ENCODE measurements around the gene ATF6. TPM values are rescaled to one million over a fixed set of nuclear protein-coding genes. Genes with fewer than 3 reads are reported as not detected.
A peak's percentile ranks its signal among the peaks of the same experiment; 100 is the strongest.

ATF6 gene
- total RNA-seq, 4 donors from 2014 or later, result 26.1 to 35.4 (median 32.3) TPM

GRCh38 chr1:162009501-162010174 is 243.5 kb downstream of the ATF6 start:
- TF ChIP-seq POLR2A (IDR thresholded peaks at IDR 0.05) (no peak), EP300 (IDR thresholded peaks at IDR 0.05) (no peak)
- TF ChIP-seq, protein P1, sequence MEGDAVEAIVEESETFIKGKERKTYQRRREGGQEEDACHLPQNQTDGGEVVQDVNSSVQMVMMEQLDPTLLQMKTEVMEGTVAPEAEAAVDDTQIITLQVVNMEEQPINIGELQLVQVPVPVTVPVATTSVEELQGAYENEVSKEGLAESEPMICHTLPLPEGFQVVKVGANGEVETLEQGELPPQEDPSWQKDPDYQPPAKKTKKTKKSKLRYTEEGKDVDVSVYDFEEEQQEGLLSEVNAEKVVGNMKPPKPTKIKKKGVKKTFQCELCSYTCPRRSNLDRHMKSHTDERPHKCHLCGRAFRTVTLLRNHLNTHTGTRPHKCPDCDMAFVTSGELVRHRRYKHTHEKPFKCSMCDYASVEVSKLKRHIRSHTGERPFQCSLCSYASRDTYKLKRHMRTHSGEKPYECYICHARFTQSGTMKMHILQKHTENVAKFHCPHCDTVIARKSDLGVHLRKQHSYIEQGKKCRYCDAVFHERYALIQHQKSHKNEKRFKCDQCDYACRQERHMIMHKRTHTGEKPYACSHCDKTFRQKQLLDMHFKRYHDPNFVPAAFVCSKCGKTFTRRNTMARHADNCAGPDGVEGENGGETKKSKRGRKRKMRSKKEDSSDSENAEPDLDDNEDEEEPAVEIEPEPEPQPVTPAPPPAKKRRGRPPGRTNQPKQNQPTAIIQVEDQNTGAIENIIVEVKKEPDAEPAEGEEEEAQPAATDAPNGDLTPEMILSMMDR (IDR thresholded peaks at IDR 0.05), result no peak
- no peaks in the 10 kb centered on the region for H3K27me3 ChIP-seq
- no peak for DNase-seq (ENCODE audit: low spot score in 2 of 2)
- peaks cover 0 to 4% (median 0%) of the 10 kb centered on the region in 4 donors for H3K9me3 ChIP-seq
- peaks cover 0 to 78% (median 0%) of the 10 kb centered on the region in 3 donors for H3K36me3 ChIP-seq
- 58 to 60% methylated on average over 9 of the region's 9 CpGs for WGBS, 2 donors
- peaks cover 0 to 9% (median 1%) of the 10 kb centered on the region in 4 donors for H3K4me1 ChIP-seq
- H3K27ac ChIP-seq, result peak overlapping the region in 1 of 4 donors; percentile 31
- H3K4me3 ChIP-seq, result no peak overlapping the region

- H3K27ac ChIP-seq, result no peak overlapping the region
- no peak overlapping the region for H3K4me3 ChIP-seq
- H3K9me3 ChIP-seq, result peaks cover 0 to 4% (median 0%) of the 10 kb centered on the region in 4 donors
- no peak for DNase-seq (ENCODE audit: low spot score in 2 of 2)
- 80 to 83% methylated on average over 3 of the region's 3 CpGs for WGBS, 2 donors
- peaks cover 0 to 78% (median 0%) of the 10 kb centered on the region in 3 donors for H3K36me3 ChIP-seq
- peaks cover 0 to 5% (median 0%) of the 10 kb centered on the region in 4 donors for H3K4me1 ChIP-seq
- no peaks in the 10 kb centered on the region for H3K27me3 ChIP-seq
- TF ChIP-seq, protein P1 (IDR thresholded peaks at IDR 0.05), result no peak
- no peak for TF ChIP-seq EP300 (IDR thresholded peaks at IDR 0.05)
- TF ChIP-seq POLR2A (IDR thresholded peaks at IDR 0.05), result no peak
Measured at GRCh38 chr1:162010175-162010506, 244.0 kb downstream of the ATF6 start.

GRCh38 chr1:162011337-162012012 is 245.4 kb downstream of the ATF6 start:
- 72 to 82% methylated on average over 8 to 9 of the region's 9 CpGs for WGBS, 2 donors
- Histone ChIP-seq H3K36me3 (peaks cover 0 to 79% (median 0%) of the 10 kb centered on the region in 3 donors), H3K27ac (peak overlapping the region in 1 of 4 donors; percentile 4), H3K9me3 (peaks cover 0 to 4% (median 0%) of the 10 kb centered on the region in 4 donors), H3K4me1 (peaks cover 0 to 5% (median 0%) of the 10 kb centered on the region in 4 donors), H3K27me3 (no peaks in the 10 kb centered on the region), H3K4me3 (no peak overlapping the region)
- TF ChIP-seq POLR2A (IDR thresholded peaks at IDR 0.05) (no peak), EP300 (IDR thresholded peaks at IDR 0.05) (no peak)
- TF ChIP-seq, protein P1 (IDR thresholded peaks at IDR 0.05), result no peak
- DNase-seq (ENCODE audit: low spot score in 2 of 2), result no peak

DNA sequence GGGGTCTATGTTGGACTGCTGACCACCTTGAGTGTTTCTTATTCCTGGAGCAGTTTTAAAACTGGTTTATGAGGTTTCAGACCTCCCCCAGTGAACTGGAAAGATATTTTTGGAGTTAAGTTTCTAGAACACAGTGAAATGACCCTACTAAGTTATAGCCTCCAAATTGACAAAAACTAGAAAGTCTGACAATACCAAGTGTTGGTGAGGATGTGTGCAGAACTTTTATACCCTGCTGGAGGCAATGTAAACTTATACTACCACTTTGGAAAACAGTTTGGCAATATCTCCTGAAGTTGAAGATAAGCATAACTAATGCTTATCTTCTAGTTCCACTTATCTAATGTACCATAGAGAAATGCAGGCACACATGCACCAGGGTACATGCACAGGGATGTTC is 247.2 kb downstream of the ATF6 start:
- no peak overlapping the region for H3K27ac ChIP-seq
- no peak overlapping the region for H3K4me3 ChIP-seq
- no peaks in the 10 kb centered on the region for H3K27me3 ChIP-seq
- peaks cover 0 to 4% (median 0%) of the 10 kb centered on the region in 4 donors for H3K9me3 ChIP-seq
- DNase-seq (ENCODE audit: low spot score in 2 of 2), result no peak
- H3K36me3 ChIP-seq, result peaks cover 0 to 90% (median 0%) of the 10 kb centered on the region in 3 donors
- peaks cover 0 to 8% (median under 1%) of the 10 kb centered on the region in 4 donors for H3K4me1 ChIP-seq
- TF ChIP-seq, protein P1 (IDR thresholded peaks at IDR 0.05), result no peak
- no peak for TF ChIP-seq POLR2A (IDR thresholded peaks at IDR 0.05)
- no peak for TF ChIP-seq EP300 (IDR thresholded peaks at IDR 0.05)

Small RNAs within 50 kb of the gene (small RNA-seq; reads per million reads assigned to genes)
- not detected for gene RN7SL466P

Other genes with a start within 250 kb of the ATF6 start
- 1 to 10 TPM; 2.5 to 8.1 (median 5.4) TPM for gene HSPA6, start 241.8 kb upstream of the ATF6 start, total RNA-seq
- 10 to 100 TPM in 3 of 4 donors, 1 to 10 TPM in 1; 9.4 to 31.2 (median 22.1) TPM for gene FCGR3A, start 216.5 kb upstream of the ATF6 start, total RNA-seq
- gene FCGR3B, start 135.1 kb upstream of the ATF6 start, total RNA-seq, result 1 to 10 TPM in 2 of 4 donors, under 1 TPM in 1, not detected in 1; 0.63 to 2.8 (median 1.8) TPM
- gene FCGR2B, start 103.2 kb upstream of the ATF6 start, total RNA-seq, result 10 to 100 TPM; 18.6 to 50.9 (median 32.3) TPM
- 1 to 10 TPM in 2 of 4 donors, under 1 TPM in 1, not detected in 1; 0.60 to 2.1 (median 1.1) TPM for gene FCRLA, start 59.1 kb upstream of the ATF6 start, total RNA-seq
- 1 to 10 TPM; 2.4 to 4.7 (median 2.6) TPM for gene FCRLB, start 44.8 kb upstream of the ATF6 start, total RNA-seq
- gene DUSP12, start 16.5 kb upstream of the ATF6 start, total RNA-seq, result 10 to 100 TPM; 33.5 to 40.6 (median 39.3) TPM